Right lung (tissue), 5 donors: Measurements from ENCODE around the gene PM20D1. TPM values are rescaled to one million over a fixed set of nuclear protein-coding genes. Genes with fewer than 3 reads are reported as not detected.
"Not testable (repeated sequence)": the region's sequence is repeated elsewhere in the genome, so short reads cannot be mapped to it uniquely, and the experiment has no call there.

ENCODE experiments used
- DNase-seq, 2 donors: peaks; one replicate each; pipeline ENCODE4 v3.0.0-alpha.2; 2013
- polyA plus RNA-seq, 5 donors: library from polyadenylated mRNA; unstranded; fragments of 120-200 nt; gene quantifications; one replicate each; pipeline versions ENCODE4 v1.2.1 to v1.2.3, GENCODE V29; 2013; ENCODE audit warnings: inconsistent platforms in 1 of 5, low replicate concordance in 1 of 5; ENCODE audit not compliant: insufficient read length in 5 of 5, insufficient read depth in 1 of 5

Gene PM20D1
- polyA plus RNA-seq, 5 donors: 0.20 to 0.51 (median 0.33) TPM

DNA sequence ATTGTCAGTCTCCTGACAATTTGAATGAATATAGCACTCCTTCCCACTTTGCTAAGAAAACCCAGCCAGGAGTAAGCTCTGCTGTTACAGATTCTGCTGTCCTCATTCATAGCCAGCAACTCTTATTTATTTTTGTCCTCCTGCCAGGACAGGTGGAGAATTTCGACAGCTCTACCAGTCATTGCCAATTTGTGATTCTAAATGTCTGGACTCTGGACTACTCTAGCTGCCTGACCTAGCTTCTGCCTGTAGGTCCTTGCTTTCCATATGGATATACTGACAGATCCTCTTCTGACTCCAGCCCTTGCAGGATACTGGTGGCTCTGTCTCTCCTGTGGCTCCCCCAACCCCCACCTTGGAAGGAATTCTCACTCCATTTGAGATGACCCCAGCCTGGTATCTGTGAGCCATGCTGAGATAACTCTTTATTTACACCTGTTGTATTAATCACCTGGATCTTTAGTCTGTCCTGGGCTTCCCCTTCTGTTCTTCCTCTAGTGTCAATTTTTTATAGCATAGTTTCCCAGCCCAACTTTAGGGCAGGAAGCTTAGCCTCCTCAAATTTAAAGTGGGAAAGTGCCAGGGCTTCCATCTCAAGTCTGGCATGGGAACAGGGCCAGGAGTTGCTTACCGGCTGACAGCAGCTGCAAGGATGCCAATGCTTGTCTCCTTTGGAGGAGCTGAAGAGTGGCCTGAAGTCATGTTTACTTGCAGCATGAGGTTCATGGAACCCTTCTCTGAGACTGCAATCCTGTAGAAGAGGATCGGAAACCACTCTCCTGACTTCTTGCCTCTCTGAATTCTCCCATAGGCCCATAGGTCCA, 6.7 kb downstream of the PM20D1 start:
- no peak for DNase-seq

DNA sequence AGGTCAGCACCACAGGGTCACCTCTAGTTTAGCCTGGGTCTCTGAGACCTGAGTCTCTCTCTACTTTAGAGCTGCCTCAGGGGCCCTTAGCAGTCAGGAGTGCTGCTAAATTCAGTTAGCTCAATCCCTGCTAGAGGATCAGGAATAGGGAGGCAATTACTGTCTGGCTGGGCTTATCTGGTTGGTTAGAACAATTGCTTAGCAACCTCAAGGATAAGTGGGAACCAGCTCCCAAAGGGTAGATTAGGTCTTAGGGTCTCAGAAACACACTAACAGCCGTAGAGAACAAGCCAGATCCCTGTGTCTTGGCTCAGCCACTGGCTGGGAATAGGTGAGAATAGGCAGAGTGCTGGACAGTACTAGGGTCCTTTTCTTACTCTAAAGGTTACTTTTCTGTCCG, 7.7 kb downstream of the PM20D1 start:
- no peak for DNase-seq

DNA sequence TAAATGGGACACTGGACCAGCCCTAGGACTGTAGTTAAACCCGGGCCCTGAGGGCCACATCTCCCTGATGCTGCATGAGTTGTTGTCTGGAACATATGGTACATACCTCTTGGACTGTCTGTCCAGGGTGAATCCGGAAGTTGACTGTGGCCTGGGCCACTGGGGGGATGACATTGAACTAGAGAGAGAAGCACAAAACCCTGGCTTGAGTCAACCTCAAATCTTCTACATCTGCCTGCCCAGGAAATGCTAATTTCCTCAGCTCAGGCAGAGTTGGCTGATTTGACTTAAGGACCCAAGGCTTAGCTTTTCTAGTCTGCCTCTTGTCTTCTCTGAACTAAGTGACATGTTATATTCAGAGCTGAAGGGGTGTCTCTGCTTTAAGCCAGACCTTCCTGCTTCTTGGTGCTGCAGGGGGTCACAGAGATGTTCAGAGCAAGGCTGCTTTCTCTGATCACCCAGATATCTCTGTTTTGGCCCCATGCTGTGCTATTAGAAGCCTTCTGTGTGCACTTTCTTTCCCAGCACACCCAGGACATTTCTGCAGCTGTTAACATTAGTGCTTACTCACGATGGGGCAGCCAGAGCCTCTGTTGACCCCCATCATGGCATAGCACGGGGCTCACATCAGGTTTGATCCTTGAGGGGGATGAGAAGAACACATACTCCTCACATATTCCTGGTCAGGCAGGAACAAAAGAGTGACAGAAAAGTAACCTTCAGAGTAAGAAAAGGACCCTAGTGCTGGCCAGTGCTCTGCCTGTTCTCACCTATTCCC, 9.6 kb downstream of the PM20D1 start:
- DNase-seq: no peak

DNA sequence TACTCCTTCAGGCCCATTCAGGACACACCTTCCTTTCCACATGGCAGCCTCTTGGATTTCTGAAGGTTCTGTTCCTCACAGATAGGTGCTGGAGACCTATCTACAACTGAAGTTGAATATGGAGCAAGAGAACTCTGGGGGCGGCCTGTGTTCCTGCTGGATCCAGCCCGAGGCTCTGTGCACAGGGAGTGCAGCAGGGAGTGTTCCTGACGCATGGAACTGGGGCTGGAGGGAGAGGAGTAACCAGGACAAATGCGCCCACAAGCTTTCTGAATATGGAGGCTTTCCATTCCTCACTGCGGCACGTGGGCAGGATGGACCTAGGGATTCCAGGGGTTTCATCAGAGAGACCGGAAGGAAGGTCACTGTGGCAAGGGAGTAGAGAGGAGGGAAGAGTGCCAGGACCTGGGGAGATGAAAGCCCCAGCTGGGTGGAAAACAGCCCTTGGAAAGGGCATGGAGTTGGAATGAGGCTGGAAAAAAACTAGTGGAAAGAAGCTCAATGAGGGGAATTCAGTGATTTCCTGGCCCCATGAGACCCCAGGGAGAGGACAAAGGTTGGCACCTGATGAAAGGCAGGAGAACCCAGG, 12.5 kb downstream of the PM20D1 start:
- DNase-seq: no peak

DNA sequence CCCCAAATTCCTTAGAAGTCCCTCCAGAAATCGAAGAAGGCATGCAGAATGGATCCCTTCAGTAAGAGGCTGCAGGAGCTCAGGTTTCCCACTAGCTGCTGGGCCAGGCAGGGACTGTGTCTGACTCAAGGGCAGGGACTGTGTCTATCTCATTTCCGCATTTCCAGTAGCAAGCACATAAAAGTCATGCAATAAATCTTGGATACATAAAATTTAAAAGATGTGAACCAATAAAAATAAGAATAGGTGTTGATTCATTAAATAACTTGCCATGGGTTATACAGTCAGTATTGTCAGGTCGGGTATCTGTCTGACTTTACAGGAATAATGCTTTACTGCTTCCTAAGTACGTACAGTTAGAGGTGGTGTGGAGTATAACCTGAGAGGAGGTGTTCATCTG, 15.2 kb downstream of the PM20D1 start:
- no peak for DNase-seq

DNA sequence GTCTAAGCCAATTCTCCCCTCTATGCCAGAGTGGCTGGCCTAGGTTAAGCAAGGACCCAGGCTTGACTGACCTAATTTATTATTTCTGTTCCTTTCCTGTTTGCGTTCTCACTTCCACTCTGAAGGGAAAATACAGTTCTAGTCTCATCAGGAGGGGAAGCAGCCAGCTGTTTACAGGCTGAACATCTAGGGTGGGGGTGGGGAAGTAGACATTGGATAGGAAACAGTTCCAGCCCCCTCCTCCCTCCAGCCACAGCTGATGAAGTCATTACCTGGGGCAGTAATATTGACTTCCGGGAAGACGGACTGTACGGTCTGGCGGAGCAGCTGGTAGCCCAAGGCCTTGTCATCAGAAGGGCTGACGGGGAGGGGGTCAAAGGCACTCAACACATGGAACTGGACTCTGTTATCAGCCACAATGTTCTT, 17.6 kb downstream of the PM20D1 start:
- DNase-seq: no peak

DNA sequence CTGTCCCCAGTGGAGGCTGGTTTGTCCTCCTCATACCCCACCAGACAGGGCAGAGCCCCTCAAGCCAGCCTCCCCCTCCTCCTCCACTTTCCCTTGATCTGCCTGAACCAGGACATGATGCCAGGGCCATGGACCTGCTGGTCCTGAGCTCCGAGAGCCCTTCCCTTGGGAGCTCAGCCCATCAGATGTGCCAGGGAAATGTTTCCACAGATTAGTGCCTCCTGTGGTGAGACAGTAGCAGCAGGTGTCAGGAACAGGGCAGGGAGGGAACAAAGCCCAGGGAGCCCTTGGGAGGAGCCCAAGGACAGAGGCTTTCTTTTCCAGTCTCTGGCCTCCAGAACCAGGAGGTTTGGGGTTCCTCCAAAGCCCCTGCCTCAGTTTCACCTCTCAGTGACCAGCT, 22.3 kb downstream of the PM20D1 start:
- no peak for DNase-seq

DNA sequence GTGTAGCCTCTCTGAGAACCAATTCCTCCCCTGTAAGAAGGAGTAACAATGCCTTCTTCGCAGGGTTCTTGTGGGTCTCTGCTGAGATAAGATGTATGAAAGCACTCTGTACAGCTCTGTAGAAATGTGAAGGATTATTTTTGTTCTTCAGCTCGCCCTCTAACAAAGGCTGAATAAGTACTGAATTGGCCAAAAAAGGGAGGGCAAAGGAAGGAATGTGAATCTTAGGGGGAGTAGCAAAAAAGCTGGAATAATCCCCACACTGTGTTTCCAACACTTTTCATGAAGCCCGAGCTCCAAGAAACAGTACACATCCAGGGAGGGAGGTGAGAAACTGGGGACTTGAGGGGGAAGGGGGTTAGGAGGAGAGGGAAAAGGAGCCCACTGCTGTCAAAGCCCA, 22.9 kb downstream of the PM20D1 start:
- DNase-seq: no peak

DNA sequence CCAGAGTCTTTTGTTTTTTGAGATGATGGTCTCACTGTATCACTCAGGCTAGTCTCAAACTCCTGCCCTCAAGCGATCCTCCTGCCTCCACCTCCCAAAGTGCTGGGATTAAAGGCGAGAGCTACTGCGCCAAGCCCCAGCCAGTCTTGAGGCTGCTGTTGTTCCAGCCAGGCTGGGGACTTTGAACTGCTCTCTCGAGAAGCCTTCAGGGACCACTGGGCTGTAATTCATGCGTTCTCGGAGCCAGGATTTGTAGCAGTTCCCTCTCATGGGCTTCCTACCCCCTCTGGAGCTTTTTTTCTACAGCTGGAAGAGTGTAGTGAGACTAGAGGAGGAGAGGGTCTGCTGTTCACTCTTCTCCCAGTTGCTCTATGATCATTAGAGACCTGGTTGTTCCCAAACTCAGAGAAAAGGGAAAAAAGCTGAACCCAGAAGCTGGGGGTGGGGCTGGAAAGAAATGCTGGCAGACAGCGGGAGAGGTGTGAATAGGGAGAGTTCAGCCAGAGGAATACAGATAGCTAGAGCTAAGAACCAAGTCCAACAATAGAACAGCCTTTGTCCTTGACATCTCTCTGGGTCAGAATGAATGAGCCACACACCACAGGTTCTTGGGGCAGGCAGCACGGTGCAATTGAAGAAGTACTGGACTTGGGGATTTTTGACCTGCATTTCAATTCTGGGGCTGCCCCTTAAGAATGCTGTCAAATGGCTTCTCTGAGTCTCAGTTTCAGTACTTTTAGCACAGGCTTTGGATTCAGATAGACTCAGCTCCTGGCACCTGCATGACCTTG, 23.7 kb downstream of the PM20D1 start:
- no peak for DNase-seq

DNA sequence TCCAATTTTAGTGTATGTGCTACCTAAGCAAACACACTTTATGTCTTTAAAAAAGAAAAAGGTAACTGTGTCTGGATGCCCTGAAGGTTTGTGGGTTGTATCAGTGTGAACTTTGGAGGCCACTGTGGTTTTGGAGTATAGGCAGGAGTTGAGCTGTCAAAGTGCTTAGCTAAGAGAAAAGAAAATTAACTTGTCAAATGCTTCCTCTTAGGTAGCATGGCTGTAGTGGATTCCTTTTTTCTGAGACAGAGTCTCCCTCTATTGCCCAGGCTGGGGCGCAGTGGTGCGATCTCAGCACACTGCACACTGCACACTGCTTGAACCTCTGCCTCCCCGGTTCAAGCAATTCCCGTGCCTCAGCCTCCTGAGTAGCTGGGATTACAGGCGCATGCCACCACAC, 25.8 kb downstream of the PM20D1 start:
- no peak for DNase-seq

DNA sequence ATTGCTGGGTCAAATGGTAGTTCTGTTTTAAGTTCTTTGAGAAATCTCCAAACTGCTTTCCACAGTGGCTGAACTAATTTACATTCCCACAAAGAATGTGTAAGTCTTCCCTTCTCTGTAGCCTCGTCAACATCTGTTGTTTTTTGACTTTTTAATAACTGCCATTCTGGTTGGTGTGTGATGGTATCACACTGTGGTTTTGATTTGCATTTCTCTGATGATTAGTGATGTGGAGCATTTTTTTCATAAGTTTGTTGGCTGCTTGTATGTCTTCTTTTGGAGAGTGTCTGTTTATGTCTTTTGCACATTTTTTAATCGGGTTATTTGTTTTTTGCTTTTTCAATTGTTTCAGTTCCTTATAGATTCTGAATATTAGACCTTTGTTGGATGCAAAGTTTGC, 26.7 kb downstream of the PM20D1 start:
- DNase-seq: not testable (repeated sequence)

DNA sequence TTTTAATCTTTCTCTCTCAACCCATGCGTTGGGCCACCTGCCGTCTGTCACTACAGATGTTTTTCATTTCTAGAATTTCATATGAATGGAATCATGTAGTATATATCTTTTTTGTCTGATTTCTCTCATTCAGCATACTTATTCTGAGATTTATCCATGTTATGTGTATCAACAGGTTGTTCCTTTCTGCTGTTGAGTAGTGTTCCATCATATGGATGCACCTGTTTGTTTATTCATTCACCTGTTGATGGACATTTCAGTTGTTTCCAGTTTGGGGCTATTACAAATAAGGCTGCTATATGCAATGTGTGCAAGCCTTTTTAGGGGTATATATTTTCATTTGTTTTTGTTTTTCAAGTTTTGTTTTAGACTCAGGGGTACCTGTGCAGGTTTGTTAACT, 27.5 kb downstream of the PM20D1 start:
- no peak for DNase-seq

DNA sequence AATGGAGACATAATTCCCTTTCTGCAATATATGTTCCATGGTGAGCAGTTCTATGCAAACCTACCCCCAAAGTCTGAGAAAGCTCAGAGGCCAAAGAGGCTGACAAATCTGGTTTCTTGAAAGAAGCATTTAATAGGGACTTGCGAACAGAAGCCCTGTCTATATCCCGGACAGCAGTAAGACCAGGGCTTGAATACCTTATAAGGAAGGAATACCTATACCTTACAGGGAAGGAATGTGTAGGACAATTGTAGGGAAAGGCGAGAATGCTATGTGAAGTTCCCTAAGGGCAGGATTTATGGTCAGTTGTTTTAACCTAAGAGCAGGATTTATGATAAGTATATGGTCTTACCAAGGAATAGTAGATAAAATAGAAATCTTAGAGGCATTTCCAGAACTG, 31.9 kb downstream of the PM20D1 start:
- DNase-seq: no peak

DNA sequence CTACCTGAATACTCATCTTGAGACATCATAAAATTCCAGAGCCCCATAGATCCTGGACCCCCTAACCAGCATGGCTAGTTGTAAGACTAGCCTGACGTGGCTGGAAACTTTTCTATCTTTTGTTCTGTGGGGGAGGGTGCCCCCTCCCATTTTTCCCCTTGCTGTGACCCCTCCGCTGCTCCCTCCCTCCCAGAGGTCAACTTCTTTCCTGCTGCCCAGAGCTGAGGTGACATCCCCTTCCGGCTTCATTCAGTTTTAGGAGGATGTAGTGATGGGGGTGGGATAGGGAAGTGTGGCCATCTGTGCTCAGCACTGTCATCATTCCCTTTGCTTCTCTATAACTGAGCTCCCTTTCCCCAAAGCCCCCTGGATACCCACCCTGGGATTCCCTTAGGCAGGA, 32.6 kb downstream of the PM20D1 start:
- no peak for DNase-seq

DNA sequence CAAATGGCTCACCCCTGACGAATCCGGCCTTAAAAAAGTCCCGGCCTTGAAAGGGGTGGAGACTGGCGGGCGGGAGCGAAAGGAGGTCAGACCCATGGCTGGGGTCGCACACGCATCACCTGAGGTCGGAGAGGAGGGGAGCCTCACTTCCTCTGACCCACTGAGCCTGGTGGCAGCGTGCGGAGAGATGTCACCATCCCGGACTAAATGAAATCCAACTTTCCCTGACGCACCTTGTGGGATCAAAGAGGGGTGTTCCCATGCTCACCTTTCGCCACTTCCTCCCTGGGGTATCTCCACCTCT, 36.2 kb downstream of the PM20D1 start:
- no peak for DNase-seq

DNA sequence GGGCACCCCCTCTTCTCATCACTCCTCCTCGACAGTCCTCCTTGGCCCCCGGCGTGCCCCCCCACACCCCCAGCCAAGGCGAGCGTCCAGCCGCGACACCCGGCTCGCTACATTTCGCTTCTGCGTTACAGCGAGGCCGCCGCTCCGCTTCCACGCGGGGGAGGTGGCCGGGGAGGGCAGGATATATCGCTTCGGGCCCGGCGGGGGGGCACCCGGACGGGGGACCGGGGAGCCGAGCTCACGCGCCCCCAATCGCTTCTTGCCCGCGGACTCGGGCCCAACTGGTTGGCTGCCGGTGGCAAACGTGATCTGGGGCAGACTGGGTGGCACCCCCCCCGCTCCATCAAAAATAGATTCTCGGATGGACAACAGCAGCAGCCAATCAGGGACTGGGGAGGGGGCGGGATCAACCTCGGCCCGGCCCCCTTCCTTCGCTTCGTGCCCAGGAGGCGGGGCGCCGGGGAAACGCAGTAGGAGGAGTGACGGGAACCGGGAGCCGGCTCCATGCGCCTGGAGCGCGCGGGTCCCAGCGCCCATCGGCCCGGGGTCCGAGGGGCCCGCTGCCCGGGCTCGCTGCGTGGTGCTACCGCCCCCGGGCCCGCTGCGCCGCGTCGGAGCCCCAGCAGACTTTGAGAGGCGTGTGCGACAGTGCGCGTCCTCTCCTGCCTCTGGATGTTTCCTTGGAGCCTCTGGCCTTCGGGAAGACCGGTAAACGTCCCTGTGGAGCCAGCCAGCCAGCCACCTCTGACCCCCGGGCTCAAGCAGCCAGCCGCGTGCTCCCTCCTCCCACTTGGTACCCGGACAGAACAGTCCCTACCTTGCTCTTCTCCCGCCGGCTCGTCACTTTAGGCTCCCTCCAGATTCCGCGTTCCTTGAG, 36.8 kb downstream of the PM20D1 start, which contains the start of gene SLC41A1:
Gene SLC41A1, minus strand, starts transcription at position 321 of the 877 bp plus-strand sequence. CDS start 2,757 bp downstream, outside the sequence.
- peak; percentile 92 to 94 for DNase-seq

DNA sequence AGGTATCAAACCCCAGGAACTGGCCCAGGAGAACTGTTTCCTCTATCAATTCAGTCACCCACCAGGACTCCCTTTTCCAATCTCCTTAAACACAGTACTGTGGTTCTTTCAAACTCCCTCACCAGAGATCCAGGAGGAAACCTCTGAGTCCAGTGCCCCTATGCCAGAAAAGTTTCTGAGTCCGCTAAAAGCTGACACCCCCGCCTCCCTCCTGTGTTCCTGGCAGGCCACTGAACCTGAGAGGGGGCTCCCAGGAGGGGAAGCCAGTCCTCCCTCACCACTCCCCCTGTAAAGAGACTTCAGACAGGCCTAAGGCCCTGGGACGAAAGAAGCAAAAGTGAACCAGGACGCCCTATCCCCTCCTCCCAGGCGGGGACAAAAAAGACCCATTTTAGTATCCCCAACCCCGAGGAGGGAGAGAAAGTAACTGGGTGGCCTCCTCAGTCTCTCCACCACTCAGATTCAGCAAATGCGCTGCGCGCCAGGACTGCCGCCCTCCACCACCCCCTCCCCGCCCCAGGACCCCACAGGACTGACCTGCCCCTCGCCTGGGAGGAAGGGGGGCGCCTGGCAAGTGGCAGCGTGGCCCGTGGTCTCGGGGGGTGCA, 37.6 kb downstream of the PM20D1 start:
- DNase-seq: peak; percentile 41 to 45

DNA sequence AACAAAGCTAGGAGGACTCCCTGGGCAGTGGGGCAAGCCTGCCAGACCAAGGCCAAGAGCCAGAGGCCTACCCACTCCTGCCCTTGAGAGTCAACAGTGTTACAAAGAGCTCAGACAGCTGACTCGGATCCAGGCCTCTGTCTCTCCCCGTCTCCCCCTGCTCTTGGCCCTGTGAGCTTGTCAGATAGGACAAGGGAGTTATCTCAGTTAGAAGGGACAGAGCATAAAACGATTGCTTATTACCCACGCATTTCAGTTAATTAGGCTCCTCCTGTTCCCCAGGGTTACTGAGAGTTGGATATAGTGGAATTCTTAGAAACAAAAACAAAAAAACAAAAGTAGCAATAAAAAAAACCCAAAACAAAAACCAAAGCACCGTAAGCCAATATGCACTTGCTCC, 38.3 kb downstream of the PM20D1 start:
- DNase-seq: no peak

DNA sequence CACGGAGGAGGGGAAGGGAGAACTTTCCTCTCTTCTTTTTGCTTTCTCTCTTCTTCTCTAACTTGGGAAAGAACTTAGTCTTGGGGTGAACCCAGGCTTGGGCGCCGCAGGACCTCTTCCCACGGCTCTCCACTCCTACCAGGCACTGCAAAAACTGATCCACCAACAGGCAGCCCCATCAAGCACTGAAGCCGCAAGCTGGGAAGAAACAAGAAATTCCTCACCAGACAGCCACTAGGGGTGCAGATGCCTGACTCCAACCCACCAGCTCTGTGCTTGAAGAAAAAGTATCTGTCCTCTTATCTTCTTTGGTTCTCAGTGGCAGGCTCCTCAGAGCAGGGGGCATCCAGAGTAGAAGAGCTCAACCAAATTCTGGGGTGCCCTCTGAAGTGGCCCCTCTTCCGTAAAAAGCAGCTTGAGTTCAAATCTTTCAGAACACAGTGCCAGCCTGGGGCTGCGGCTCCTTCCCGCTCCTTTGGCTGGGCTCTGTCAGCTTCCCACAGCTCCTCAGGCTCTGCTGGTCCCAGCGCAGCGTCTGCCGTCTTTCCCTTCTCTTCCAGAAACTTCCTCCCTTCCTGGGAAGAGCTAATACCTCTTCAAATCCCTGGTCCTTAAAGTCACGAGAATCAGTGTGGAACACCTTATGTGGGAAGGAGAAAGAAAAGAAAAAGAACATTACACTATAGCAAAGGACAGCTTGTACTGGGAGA, 39.3 kb downstream of the PM20D1 start:
- DNase-seq: no peak

DNA sequence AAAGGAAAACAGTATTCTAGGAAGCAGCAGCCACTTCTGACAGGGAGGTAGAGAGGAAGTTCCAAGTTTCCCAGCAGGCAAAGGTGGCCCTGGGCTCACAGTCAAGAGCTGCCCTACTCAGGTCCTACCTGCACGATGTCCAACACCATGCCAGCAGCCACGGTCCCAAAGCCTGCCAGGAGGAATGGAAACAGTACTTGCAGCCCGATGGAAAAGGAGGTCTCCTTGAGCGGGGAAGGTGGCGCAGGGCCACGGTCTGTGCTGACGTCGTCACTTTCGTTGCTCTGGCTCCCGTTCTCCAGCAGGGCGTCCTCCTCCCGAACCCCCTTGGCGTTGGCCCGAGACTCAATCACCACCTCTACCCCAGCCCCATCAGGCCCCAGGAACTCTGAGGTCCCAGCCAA, 40.0 kb downstream of the PM20D1 start:
- DNase-seq: no peak
